Measurements from ENCODE around the gene STK32A.

- TF ChIP-seq CTCF (IDR thresholded peaks at IDR 0.05), result no peak
- TF ChIP-seq EP300 (IDR thresholded peaks at IDR 0.05), result no peak
Observed at GRCh38 chr5:147381555-147381954, 146.7 kb downstream of the STK32A start.

All from tibial nerve (tissue), 4 donors.